Neural progenitor cell (in vitro differentiated cells): ENCODE data around the gene CARF.

ENCODE experiments used
- EZH2phosphoT487 ChIP-seq: fragments of 200-600 bp; sonication (generic); IDR thresholded peaks from 2 replicates; pipeline ENCODE4 v1.6.1; 2017; ENCODE audit warnings: antibody characterized with exemption
- TF ChIP-seq, protein P1 (sequence below): fragments of 200-600 bp; sonication (generic); IDR thresholded peaks from 2 replicates; pipeline ENCODE4 v1.5.1; 2017; ENCODE audit warnings: antibody characterized with exemption, mild to moderate bottlenecking

DNA sequence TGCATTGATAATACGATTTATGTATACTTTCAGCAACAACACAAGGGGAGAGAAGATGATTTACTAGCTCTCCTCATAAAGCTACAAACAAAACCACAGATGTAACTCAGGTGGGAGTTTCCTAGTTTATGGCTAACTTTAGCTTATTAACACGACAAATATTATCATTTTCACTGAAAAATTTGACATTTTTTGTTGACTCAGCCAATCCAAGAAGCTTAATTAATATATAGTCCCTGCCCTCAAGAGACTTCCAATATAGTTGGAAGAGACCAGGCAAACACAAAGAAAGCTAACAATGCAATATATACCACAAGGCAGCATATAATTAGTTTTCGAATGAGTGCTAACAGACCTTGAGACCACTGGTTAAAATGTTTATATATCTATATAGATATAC is 1.4 kb upstream of the CARF start:
- TF ChIP-seq, protein P1, sequence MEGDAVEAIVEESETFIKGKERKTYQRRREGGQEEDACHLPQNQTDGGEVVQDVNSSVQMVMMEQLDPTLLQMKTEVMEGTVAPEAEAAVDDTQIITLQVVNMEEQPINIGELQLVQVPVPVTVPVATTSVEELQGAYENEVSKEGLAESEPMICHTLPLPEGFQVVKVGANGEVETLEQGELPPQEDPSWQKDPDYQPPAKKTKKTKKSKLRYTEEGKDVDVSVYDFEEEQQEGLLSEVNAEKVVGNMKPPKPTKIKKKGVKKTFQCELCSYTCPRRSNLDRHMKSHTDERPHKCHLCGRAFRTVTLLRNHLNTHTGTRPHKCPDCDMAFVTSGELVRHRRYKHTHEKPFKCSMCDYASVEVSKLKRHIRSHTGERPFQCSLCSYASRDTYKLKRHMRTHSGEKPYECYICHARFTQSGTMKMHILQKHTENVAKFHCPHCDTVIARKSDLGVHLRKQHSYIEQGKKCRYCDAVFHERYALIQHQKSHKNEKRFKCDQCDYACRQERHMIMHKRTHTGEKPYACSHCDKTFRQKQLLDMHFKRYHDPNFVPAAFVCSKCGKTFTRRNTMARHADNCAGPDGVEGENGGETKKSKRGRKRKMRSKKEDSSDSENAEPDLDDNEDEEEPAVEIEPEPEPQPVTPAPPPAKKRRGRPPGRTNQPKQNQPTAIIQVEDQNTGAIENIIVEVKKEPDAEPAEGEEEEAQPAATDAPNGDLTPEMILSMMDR, result no peak
- TF ChIP-seq EZH2phosphoT487, result no peak
